Activated CD8-positive, alpha-beta memory T cell treated with anti-CD3 and anti-CD28 coated beads, Interleukin-2, amount 50 U/mL, for 4 hours (primary cell): ENCODE results near the gene SEZ6.

ENCODE experiments used
- DNase-seq: peaks from one replicate; pipeline ENCODE4 v3.0.0-alpha.2; 2020

SEZ6 gene

DNA sequence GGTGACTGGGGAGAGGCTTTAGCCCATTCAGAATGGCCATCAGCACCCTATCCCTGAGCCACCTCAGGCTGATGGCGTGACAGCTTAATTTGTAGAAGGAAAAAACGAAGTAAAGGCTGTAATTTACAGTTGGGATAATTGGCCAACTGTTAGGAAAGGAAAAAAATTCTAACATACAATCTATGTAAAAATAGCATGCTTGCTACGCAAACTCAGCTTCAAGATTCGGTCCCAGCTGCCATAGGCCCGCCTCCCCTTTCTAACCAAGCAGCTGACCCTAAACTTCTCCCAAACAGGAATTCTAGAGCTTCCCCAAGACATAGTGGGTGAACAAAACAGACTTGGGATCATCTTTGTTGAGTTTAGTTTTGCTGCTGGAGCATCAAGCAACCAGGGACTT, 4.9 kb downstream of the SEZ6 start:
- no peak for DNase-seq

DNA sequence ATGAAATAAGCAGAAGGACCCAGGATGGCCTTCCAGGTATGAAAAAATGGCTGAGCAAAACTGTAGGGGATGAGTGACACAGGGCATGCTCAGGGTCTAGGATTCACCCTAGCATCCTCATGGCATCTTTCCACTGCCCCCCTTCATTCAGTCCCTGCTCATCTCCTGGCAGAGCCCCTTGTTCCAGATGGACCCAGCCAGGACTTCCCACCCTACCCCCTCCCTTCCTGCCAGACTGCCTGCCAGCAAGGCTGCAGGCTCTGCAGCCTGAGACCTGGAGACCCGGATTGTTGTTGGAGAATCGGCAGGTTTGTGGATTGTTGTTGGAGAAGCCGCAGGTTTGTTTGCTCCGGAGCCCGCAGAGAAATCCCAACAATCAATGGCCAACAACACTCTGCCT, 6.6 kb downstream of the SEZ6 start:
- DNase-seq = no peak

DNA sequence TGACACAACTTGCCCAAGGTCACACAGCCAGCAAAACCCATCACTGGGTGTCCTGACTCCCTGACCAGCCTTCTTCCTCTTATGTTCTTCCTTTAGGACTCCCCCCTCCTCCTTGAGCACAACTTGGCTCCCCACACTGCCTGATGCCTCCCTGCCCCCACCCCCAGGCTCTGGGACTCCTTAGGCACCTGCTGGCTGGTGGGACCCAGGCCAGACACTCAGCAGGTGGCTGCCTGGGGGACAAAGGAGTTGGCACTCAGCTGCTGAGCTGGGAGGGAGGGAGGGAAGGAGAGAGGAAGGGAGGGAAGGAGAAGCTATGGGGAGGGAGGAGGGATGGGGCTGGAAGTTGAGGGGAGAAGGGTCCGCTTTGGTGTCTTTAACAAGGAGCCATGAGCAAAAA, 8.0 kb downstream of the SEZ6 start:
- no peak for DNase-seq

DNA sequence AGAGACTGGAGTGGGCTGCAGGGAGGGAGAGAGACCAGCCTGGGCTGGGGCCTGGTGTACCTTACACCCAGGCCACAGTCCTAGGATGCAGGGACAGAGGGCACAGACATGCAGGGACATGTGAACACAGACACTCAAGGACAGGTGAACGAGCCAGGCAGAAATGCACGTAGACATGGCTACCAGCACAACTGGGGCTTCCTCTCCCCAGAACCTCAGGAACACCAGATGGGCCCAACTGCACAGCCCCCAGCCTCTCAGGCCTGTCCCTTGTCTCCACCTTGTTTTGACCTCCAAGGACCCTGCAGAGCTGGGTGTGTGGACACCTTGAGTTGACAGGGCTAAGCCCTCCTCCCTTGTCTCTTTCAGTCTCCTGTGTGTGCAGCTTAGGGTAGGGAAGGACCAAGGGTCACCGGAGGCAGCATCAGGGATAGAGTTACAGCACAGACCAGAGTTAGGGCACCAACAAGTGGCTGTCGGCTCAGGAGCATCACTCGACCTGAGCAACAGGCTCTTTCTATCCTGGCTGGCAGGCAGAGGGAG, 9.2 kb downstream of the SEZ6 start:
- no peak for DNase-seq

DNA sequence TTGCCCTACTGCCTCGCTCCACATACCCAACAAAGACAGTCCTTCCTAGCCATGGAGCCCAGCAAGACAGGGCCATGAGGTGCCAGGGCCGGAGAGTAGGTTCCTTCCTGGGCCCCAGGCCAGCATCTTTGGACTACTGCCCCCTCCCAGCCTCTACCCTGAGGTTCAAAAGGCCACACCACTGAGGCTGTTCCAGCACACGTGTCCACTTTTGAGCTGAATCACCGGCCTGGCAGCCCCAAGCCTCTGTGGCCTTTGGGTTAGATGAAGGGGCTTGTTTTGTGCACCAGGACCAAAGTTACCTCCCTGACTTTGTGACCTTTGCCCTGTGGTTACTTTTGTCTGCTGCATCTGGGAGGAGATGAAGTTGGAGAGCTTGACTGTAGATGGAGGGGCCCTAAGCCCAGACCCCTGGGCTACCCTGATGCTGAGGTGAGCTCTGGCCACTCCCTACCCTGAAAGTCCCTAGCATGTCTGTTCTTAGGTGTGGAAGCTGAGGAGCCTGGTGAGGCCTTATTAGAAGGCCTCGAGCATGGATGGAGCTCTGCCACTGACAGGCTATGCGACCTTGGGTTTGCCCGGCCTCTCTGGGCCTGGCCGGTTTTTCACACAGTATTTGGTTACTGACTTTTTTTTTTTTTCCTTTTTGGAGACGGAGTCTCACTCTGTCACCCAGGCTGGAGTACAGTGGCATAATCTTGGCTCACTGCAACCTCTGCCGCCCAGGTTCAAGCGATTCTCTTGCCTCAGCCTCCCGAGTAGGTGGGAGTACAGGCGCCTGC, 12.0 kb downstream of the SEZ6 start:
- no peak for DNase-seq

DNA sequence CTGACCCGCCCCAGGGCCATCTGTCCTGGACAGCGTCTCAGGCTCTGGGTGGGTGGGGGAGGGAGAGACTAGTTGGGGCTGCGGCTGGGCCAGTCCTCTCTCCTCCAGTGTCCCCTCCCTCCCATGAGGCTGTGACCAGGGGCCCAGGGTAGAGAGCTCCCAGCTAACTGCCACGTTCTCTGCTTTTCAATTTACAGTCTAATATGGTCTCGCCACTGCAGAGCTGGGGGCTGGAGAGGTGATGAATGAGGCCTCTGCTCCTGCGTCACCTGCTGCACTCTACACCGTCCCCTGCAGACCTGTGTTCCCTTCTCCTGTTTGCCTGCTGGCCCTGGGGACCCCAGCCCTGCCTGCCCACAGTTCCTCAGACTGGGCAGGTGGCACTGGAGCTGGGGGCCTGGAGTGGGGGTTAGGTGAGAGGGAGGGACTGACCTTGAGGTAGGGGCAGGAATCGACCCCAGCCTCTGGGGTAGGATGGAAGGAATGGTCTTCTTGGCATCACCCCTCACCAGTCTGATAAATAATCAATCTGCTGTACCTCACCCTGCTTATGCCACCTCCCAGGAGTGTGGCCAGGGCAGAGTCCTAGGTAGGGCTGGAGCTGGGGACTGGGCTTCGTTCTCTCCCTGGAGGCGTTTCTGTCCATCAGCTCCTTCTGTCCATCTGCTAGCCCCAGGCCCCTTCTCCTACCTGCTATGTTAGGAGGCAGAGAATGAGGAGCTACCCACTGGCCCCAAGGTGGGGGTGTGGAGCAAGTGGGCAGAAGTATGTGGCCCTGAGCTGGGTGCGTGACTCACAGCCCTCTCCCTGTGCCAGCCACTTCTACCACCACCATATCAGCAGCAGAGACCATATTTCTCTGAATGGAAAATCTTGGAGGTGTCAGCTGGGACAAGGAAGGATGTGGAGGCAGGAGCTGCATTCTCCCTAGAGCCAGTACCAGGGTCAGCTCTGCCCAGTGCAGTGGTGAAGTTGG, 12.9 kb downstream of the SEZ6 start:
- no peak for DNase-seq

DNA sequence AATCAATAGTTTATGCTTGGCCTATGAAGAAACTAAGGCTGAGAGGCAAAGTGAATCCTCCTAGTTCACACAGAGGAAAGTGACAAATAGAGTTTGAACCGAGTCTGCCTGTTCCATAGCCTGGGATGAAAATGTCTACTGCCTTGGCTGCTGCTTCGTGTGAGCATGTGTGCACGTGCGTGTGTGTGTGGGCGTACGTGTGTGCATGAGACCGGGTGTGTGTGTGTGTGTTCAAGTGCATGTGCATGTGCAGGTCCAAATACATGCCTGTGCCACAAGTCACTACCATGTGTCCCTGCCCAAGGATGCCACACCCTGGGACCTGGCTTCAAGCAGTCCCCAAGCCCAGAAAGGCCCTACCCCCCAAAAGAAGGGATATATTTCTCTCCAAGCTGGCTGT, 13.6 kb downstream of the SEZ6 start:
- no peak for DNase-seq

DNA sequence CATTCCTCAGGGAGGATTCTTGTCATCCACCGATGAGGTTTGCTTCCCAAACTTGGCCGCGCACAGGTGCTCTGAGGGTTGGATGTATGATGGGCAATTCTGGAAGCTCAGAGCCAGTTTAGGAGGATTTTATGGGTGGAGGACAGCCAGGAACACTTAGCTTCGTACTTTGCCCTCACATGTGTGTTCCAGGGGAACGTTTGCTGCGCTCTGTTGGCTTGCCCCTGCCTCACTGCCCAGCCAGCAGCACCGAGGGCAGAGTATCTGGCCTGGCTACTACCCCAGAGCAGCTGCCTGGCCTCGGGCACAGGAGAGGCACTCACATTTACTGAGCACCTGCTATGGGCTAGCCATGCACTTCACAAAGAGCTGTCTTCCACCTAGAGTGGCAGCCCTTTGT, 14.1 kb downstream of the SEZ6 start:
- no peak for DNase-seq

DNA sequence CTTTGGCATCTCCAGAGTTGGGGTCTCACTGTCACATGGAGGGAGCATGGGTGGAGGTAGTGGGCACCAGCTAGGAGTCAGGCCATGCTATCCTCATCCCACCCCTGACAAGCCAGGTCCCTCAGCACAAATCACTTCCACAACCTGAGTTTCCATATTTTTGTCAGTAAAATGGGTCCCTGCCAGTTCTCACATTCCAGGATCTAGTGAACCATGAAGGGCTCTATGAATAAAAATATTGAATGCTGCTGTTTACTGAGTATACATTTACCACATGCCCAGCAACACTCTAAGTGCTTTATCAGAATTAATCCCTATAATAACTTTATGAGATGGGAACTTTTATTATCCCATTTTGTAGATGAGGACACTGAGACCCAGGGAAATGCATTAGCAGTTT, 16.8 kb downstream of the SEZ6 start:
- no peak for DNase-seq

DNA sequence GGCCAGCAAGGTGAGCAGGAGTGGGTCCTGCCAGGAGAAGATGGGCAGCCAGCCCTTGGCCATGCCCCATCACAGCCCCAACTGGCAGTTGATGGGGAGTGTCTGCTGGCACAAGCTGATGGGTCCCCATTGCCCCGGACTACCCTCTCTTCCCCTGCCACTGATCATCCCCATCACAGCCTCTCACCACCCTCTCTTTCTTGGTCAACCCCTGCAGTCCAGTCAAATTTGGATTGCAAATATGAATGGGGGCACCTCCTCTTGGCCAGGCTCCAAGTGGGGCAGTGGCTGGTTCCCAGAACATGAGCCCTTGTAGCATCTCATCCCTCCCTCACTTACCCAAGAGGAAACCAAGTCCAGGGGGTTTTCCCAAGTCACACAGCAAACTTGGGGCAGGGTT, 17.4 kb downstream of the SEZ6 start:
- DNase-seq = no peak

DNA sequence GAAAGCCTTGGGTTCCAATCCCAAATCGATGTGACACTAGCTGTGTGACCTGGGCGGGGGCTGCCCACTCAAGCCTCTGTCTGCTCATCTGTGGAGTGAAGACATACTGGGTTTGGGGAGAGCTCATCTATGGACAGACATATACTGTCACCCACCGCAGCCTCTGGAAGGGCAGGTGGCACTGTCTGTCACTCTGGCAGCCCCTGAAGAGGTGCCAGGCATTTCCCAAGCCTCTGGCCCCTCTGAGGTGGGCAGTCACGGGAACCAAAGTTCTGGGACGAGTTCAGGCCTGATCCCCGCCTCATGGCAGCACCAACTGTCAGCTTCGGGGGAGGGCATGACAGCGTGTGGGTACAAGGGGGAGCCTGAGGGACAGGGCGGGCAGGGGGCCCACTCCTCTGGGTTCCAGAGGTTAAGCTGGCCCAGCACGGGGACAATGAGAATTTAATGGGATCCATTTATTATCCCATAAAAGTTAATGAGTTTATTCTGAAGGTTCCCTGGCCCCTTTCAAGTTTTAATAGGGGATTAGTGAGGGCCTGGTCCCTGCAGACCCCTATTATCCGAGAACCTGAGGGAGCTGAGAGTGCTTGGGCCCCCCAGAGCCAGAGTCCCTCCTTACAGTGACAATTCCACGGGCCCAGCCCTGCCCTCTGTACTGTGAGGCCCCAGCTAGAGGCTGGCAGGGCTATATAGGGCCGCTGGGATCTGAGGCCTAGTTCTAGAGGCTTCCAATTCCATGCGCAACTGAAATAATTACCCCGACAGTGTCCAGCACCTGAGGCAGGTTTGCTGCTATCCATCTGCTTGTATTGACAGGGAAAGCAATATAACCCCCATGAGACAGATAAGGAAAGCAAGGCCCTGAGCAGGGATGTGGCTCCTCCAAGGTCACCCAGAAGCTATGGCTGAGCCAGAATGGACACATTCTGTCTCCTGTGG, 18.8 kb downstream of the SEZ6 start:
- no peak for DNase-seq

DNA sequence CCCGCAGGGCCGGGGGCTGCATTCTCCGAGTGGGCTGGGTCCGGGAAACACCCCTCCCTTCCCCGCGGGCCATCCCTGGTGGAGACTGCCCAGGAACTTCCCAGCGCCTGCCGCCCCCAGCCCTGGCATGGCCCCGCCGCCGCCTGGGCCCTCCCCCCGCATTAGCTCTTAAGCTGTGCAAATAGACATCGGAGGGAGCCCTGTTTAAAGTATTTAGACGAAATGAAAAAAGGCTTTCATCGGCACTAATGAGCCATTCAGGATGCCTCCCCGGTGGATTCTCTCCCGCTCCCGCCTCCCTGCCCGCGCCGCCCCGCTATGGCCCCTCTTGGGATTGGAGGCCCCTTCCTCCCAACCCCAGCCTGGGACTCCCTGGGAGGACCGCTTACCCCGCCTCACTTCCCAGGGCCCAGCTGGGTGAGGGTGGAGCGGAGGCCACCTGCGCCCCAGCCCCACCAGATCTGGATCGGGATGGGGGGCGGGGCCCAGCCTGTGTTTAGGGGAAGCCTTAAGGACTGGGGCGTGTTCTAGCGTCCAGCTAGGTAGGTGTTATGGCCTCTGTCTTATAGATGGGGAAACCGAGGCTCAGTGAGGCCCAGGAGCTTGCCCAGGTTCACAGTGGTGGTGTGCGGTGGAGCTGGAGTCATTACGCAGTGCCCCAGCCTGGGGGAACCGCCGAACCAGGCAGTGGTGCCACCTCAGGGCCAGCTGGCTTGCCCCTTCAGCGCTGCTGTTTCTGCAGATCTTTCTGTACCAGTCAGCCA, 19.7 kb downstream of the SEZ6 start:
- DNase-seq = no peak

DNA sequence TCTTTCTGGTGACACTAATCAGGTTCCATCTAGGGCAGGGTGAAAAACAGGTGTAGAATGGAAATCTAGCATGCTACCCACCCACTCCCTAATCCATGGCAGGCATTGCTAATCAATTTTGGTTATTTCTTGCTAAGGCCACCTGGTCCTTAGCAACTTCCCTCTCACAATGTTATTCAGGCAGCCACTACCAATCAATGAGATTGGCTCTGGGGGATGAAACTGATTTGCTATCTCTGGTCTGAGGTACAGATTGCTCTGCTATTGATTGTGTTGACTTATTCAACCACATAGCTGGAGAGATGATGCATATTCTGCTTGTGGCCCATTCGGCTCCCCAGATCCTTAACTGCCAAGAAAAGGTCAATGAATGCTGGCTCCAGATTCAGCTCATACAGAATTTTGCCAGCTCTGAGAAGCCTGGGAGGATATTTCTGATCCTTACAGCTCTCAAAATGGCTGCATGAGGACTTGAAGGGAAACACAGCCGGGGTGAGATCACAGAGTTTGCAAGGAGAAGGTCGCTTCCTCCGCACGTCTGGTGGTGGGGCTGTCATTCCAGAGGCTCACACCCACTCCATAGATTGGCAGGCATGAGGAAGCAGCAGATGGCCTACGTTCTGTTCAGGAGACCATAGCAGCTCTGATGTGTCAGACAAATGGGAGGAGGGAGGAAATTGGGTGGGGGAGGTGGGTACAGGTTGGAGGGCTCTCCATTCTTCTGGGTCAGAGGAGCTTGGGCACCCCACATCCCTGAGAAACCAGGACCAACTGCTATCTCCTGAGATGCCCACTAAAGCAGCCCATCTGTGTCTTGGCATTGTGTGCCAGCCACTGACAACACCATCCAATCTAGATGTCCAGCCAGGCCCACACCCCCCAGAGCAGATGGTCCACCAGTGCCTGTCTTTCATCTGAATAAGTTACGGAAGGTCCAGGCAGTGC, 22.3 kb downstream of the SEZ6 start:
- DNase-seq = no peak

DNA sequence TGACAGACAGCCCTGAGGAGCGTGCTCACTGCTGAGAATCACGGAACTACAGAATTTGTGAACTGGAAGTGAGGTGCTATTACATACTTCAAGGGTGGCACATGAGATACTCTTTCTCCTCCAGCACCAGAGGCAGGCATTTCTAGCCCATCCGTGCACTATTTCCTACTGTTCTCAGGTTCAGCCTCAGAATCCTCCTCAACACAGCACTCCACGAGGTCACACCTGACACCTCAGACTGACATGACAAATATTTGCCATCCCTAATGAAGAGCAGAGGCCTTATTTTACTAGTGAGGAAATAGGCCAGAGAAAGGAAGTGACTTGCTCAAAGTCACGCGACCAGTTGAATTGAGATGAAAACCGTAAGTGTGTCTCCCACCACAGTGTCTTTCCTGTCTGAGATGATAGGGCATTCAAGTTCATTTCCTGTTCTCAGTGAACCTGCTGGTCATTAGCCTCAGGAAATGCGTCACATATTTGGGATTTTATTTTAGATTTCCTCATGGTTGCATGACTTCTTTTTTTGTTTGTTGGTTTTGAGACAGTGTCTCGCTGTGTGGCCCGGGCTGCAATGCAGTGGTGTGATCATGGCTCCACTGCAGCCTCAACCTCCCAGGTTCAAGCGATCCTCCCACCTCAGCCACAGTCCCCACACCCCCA, 23.6 kb downstream of the SEZ6 start:
- peak; percentile 40 for DNase-seq

DNA sequence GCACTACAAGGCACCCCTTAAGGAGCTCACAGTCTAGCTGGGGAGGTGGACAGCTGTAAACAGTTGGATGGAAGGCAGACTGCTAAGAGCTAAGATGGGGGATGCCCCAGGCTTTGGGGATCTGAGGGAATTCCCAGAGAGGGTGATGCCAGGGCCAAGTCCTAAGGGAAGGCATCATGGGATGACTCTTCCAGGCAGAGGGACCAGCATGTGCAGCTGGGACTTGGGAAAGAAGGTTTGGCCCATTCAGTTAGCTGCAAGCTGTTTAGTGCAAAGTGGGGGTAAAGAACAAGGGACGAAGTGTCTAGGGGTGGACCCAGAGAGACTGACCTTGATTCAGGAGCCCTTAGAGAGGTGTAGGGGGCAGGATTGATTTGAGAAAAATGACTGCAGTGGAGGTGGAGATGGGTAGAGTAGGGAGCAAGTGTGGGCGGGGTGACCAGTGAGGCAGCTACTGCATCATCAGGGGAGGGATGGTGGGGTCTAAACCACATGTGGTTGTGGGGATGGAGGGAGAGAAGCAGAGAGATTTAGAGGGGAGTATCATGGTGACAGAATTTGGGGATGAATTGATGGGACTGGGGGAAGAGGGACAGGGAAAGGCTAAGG, 27.4 kb downstream of the SEZ6 start:
- no peak for DNase-seq

DNA sequence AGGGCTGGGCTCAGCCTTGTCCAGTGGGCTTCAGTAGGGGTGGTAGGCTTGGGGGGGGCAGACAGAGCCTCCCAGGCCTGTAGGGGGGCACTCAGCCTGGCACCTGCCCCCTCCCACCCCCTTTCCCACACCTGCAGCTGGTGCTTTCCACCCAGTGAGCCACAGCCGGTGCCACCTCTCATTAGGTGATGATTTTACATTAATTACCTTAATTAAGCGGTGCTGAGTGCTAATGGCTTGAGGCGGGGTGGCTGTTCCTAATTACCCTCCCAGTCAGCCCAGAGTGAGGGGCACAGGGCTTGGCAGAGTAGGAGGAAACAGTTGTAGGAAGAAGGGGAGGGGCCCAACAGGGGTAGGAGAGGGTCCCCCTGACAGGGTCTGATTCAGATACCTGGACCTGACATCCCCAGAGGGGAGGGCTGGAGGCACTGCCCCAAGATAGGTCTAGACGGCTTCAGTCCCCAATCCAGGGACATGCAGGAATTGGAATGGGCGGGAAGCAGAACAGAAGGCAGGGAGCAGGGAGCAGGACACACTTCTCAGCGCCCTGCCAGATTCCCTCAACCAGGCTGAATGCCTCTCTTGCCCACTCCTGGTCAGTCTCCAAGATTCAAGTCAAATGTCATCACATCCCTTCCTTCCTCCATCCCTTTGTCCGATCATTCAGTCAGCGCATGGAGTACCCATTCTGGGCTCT, 28.0 kb downstream of the SEZ6 start:
- no peak for DNase-seq

DNA sequence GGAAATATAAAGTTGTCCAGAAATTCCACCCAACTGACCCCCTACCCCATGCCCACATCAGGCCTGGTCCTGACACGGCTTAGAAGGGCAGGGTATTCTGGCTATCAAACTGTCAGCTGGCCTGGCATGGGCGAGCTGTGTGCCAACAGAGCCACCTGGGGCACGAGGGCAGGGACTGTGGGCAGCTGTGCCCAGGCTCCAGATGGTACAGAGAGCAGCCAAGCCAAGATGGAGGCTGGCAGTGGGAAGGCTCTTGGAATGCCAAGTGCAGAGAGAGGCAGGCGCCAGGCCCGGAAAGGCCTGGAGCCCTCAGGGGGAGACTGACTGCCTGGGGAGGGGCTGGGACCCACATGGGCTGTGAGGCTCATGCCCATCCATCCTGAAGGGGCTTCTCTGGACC, 30.2 kb downstream of the SEZ6 start:
- DNase-seq = no peak

DNA sequence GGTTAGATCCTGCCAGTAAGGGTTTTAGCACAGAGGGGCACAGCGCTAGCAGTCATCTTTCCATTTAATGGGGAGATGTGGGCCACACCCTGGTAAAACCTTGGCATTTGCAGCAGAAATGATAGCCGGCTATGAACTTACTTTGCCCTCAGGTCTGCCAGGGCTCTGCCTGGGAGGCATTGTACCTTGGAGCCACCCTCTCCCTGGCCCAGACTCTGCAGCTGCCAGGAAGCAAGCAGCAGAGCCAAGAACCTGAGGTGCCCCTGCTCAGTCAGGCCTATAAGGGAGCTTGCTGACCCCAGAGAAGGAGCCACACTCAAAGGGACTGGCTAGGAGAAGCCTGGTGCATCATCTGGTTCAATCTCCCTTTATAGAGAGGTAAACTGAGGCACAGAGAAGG, 30.8 kb downstream of the SEZ6 start:
- no peak for DNase-seq

DNA sequence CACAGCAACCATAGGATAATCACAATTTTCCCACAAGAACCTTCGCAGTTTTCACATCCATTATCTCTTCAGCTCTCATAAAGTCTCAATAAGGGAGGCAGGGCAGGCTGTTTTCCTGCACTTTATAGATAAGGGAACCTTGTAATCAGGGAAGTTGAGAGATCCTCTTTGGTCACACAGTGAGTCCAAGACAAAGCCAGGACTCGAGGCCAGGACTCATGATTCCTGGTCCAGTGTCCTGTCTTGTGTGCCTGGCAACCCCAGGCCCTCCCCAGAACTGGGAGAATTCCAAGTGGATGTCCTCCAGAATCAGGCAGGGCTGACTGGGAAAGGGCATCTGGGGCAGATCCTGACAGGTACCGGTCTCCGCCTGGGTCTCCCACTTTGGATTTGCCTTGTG, 31.4 kb downstream of the SEZ6 start:
- no peak for DNase-seq
